ENCODE results near the gene RAMP3.
"Not testable (repeated sequence)": the region's sequence is repeated elsewhere in the genome, so short reads cannot be mapped to it uniquely, and the experiment has no call there.

RAMP3 gene, protein sequence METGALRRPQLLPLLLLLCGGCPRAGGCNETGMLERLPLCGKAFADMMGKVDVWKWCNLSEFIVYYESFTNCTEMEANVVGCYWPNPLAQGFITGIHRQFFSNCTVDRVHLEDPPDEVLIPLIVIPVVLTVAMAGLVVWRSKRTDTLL

GRCh38 chr7:45157653-45158401, at the start of gene RAMP3:
RAMP3 (plus strand) TSS chr7:45157791; CDS start chr7:45157829, 38 bp downstream.
- intact Hi-C loops (cut with DNase I; ENCODE audit: low total_unique reads) = loop anchor here (5.0 kb wide), 1 partner anchor 99 kb away; no protein-coding TSS in a partner anchor
- Histone ChIP-seq H3K27me3 (peaks cover 0 to 26% of the 10 kb centered on the region in 2 donors), H3K36me3 (no peaks in the 10 kb centered on the region), H3K9me3 (no peaks in the 10 kb centered on the region), H3K4me3 (peak within 1 kb of the TSS; percentile 35 to 39), H3K4me1 (peaks cover 0 to 11% (median 5%) of the 10 kb centered on the region in 4 donors), H3K27ac (no peak within 1 kb of the TSS)
- peak in 1 of 2 donors; percentile 59 for DNase-seq
- TF ChIP-seq, protein P1, sequence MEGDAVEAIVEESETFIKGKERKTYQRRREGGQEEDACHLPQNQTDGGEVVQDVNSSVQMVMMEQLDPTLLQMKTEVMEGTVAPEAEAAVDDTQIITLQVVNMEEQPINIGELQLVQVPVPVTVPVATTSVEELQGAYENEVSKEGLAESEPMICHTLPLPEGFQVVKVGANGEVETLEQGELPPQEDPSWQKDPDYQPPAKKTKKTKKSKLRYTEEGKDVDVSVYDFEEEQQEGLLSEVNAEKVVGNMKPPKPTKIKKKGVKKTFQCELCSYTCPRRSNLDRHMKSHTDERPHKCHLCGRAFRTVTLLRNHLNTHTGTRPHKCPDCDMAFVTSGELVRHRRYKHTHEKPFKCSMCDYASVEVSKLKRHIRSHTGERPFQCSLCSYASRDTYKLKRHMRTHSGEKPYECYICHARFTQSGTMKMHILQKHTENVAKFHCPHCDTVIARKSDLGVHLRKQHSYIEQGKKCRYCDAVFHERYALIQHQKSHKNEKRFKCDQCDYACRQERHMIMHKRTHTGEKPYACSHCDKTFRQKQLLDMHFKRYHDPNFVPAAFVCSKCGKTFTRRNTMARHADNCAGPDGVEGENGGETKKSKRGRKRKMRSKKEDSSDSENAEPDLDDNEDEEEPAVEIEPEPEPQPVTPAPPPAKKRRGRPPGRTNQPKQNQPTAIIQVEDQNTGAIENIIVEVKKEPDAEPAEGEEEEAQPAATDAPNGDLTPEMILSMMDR (IDR thresholded peaks at IDR 0.05) = no peak

DNA sequence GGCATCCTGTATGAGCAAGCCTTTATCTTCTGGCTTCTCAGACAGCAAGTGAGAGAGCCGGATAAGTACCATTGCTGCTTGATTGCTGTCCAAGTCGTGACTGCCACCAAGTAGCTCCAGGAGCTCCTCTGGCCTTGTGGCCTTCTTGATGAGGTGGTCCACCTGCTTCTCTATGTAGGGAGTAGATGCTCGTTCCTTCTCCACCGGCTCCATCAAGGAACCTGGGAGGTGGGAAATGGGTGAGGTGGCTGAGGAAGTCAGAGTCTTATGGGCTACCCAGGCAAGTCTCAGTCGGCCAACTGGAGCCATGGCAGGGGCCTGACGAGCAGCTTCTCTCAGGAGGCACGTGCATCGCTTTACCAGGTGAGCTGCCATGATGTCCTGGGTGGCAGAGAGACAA, 48.7 kb upstream of the RAMP3 start:
- Histone ChIP-seq H3K9me3 (no peaks in the 10 kb centered on the region), H3K36me3 (peaks cover 49 to 56% (median 53%) of the 10 kb centered on the region in 3 donors), H3K4me1 (peaks cover 5 to 39% (median 23%) of the 10 kb centered on the region in 4 donors), H3K4me3 (no peak overlapping the region), H3K27ac (no peak overlapping the region), H3K27me3 (no peaks in the 10 kb centered on the region)
- intact Hi-C loops (cut with DNase I; ENCODE audit: low total_unique reads) = no loop called here
- TF ChIP-seq, protein P1 (IDR thresholded peaks at IDR 0.05) = no peak
- DNase-seq = no peak

- H3K27me3 ChIP-seq = no peaks in the 10 kb centered on the region
- H3K4me3 ChIP-seq = peak within 1 kb of the TSS; percentile 72 to 91
- peak within 1 kb of the TSS; percentile 90 to 91 for H3K27ac ChIP-seq
- DNase-seq = peak; percentile 91 to 95
- peaks cover 23 to 29% (median 26%) of the 10 kb centered on the region in 3 donors for H3K36me3 ChIP-seq
- TF ChIP-seq, protein P1 (IDR thresholded peaks at IDR 0.05) = peak; percentile 17 to 24
- H3K9me3 ChIP-seq = no peaks in the 10 kb centered on the region
- intact Hi-C loops (cut with DNase I; ENCODE audit: low total_unique reads) = loop anchor here (10.0 kb wide), 1 partner anchor 507 kb away; the partner anchor contains the start of gene OGDH
- peaks cover 5 to 39% (median 23%) of the 10 kb centered on the region in 4 donors for H3K4me1 ChIP-seq
Measured at GRCh38 chr7:45111298-45112223, 46.0 kb upstream of the RAMP3 start, which contains the start of gene TBRG4. TBRG4 (minus strand) TSS chr7:45111697; CDS start chr7:45109237, 2,460 bp downstream.

- Histone ChIP-seq H3K4me3 (no peak overlapping the region), H3K36me3 (peaks cover 15 to 18% (median 15%) of the 10 kb centered on the region in 3 donors), H3K27me3 (peaks cover 0 to 5% of the 10 kb centered on the region in 2 donors), H3K27ac (peak overlapping the region in 1 of 2 donors; percentile 91), H3K9me3 (no peaks in the 10 kb centered on the region), H3K4me1 (peaks cover 5 to 38% (median 22%) of the 10 kb centered on the region in 4 donors)
- DNase-seq = no peak
- intact Hi-C loops (cut with DNase I; ENCODE audit: low total_unique reads) = loop anchor here (10.0 kb wide), 1 partner anchor 508 kb away; the partner anchor contains the start of gene OGDH
- TF ChIP-seq, protein P1 (IDR thresholded peaks at IDR 0.05) = no peak
Measured at GRCh38 chr7:45112648-45113047, 44.9 kb upstream of the RAMP3 start.

GRCh38 chr7:45114257-45114656, 43.3 kb upstream of the RAMP3 start:
- H3K27me3 ChIP-seq, DNase-seq: not testable (repeated sequence)
- intact Hi-C loops (cut with DNase I; ENCODE audit: low total_unique reads) = loop anchor here (10.0 kb wide), 1 partner anchor 509 kb away; the partner anchor contains the start of gene OGDH

More at GRCh38 chr7:45114257-45114656, 43.3 kb upstream of the RAMP3 start:
- H3K4me1 ChIP-seq = peaks cover 5 to 22% (median 12%) of the 10 kb centered on the region in 4 donors
- H3K9me3 ChIP-seq, H3K4me3 ChIP-seq, H3K36me3 ChIP-seq, H3K27ac ChIP-seq: not testable (repeated sequence)
